K562 (cell line): ENCODE data around the gene GAMT.

Experiments
- CTCF ChIP-seq, 3 experiments: IDR thresholded peaks in 2 of 3; conservative IDR thresholded peaks in 1 of 3; 2 replicates each; pipeline ENCODE4 v1.5.1; 2011 to 2012; ENCODE audit warnings: low read length in 3 of 3, mild to moderate bottlenecking in 3 of 3, control low read depth in 2 of 3, improper control_type of control experiment in 1 of 3, inconsistent platforms in 1 of 3, low read depth in 1 of 3, mixed read lengths in 1 of 3, moderate library complexity in 1 of 3; ENCODE audit not compliant: insufficient read depth in 2 of 3
- KDM1A ChIP-seq, 2 experiments: fragments of 450-650 bp; IDR thresholded peaks; 2 replicates each; pipeline ENCODE4 v1.6.1; 2016; ENCODE audit warnings: mild to moderate bottlenecking in 2 of 2
- MEF2A ChIP-seq: IDR thresholded peaks from 2 replicates; pipeline ENCODE4 v1.6.1; 2011; ENCODE audit warnings: low read depth, mild to moderate bottlenecking, low read length, moderate library complexity; ENCODE audit not compliant: control insufficient read depth
- NFRKB ChIP-seq: fragments of 450-650 bp; IDR thresholded peaks from 2 replicates; pipeline ENCODE4 v1.6.1; 2016; ENCODE audit warnings: low read depth
- NR2C2 ChIP-seq, 2 experiments: fragments of 200-800 bp in 1 of 2; sonication (Bioruptor generic) in 1 of 2; sonication (generic) in 1 of 2; formaldehyde crosslinking in 1 of 2; IDR thresholded peaks; 2 replicates each; pipeline versions ENCODE4 v1.6.1 to v1.8.0; 2016 to 2022; ENCODE audit warnings: mild to moderate bottlenecking in 1 of 2, missing compliant biosample characterization in 1 of 2, missing genetic modification characterization in 1 of 2, missing genetic modification reagents in 1 of 2
- PCBP1 ChIP-seq: fragments of 200-400 bp; formaldehyde crosslinking; IDR thresholded peaks from 2 replicates; pipeline ENCODE4 v1.6.1; 2018; ENCODE audit warnings: mild to moderate bottlenecking, low read depth, low read length; ENCODE audit not compliant: poor library complexity, severe bottlenecking
- SMARCC2 ChIP-seq: fragments of 450-650 bp; IDR thresholded peaks from 2 replicates; pipeline ENCODE4 v1.6.1; 2017; ENCODE audit warnings: antibody characterized with exemption, moderate library complexity, mild to moderate bottlenecking, low read depth
- SP2 ChIP-seq: IDR thresholded peaks from 2 replicates; pipeline ENCODE4 v1.6.1; 2011; ENCODE audit warnings: mild to moderate bottlenecking, low read depth, low read length, moderate library complexity; ENCODE audit not compliant: poor library complexity, severe bottlenecking; ENCODE audit errors: extremely low read depth
- USF1 ChIP-seq: sonication (generic); formaldehyde crosslinking; IDR thresholded peaks from 2 replicates; pipeline ENCODE4 v1.9.0; 2022; ENCODE audit warnings: mild to moderate bottlenecking, missing genetic modification reagents
- ZBTB1 ChIP-seq: sonication (generic); formaldehyde crosslinking; IDR thresholded peaks from 2 replicates; pipeline ENCODE4 v1.8.1; 2023; ENCODE audit warnings: missing genetic modification reagents, low read depth, mild to moderate bottlenecking, borderline replicate concordance
- ZNF354B ChIP-seq: fragments of 250-450 bp; sonication (Bioruptor Pico); IDR thresholded peaks from 2 replicates; pipeline ENCODE4 v1.4.0; 2020
- TF ChIP-seq, protein P1 (sequence below): sonication (generic); formaldehyde crosslinking; IDR thresholded peaks from 2 replicates; pipeline ENCODE4 v1.8.1; 2022; ENCODE audit warnings: missing genetic modification reagents

GRCh38 chr19:1392939-1393530 lies 8.3 kb downstream of the GAMT start:
- TF ChIP-seq CTCF (IDR thresholded peaks at IDR 0.05 in 2 of 3, conservative IDR thresholded peaks at IDR 0.05 in 1 of 3; ENCODE audit: insufficient read depth in 2 of 3, low read depth in 1 of 3, low read length in 3 of 3) (no peak), SMARCC2 (no peak), NR2C2 (CRISPR knock-in tag; IDR thresholded peaks at IDR 0.05) (no peak), NR2C2 (tag; IDR thresholded peaks at IDR 0.05) (no peak), SP2 (no peak), USF1 (CRISPR knock-in tag) (no peak), NFRKB (no peak), ZNF354B (CRISPR knock-in tag) (no peak), PCBP1 (no peak), ZBTB1 (no peak), KDM1A (IDR thresholded peaks at IDR 0.05) (no peak), MEF2A (no peak)
- TF ChIP-seq, protein P1, sequence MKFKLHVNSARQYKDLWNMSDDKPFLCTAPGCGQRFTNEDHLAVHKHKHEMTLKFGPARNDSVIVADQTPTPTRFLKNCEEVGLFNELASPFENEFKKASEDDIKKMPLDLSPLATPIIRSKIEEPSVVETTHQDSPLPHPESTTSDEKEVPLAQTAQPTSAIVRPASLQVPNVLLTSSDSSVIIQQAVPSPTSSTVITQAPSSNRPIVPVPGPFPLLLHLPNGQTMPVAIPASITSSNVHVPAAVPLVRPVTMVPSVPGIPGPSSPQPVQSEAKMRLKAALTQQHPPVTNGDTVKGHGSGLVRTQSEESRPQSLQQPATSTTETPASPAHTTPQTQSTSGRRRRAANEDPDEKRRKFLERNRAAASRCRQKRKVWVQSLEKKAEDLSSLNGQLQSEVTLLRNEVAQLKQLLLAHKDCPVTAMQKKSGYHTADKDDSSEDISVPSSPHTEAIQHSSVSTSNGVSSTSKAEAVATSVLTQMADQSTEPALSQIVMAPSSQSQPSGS (CRISPR knock-in tag): no peak
